HG03066 (cell line): ENCODE data around the gene ADRM1.

ENCODE experiments used
- ATAC-seq: cut with Tn5 transposase; IDR thresholded peaks from one replicate; pipeline ENCODE4 v1.9.1; 2021; ENCODE audit warnings: low read depth; ENCODE audit not compliant: unreplicated experiment

The ADRM1 gene

DNA sequence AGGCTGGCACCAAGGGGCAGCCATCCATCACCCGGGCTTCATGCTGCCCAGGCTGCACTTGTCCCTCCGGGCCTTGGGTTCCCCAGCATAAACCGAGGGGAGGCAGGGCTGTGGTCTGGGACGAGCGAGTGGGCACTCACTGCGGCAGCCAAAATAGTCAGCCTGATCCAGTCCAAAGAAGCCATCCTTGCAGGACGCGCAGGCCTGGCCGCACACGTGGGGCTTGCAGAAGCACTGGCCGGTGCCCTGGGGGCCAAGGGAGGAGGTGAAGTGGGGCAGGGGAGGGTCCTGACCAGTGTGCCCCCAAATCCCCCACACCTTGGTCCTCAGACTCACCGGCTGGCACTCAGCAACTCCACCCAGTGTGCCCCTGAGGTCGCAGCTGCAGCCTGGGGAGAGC is 32.1 kb downstream of the ADRM1 start:
- ATAC-seq = no peak

DNA sequence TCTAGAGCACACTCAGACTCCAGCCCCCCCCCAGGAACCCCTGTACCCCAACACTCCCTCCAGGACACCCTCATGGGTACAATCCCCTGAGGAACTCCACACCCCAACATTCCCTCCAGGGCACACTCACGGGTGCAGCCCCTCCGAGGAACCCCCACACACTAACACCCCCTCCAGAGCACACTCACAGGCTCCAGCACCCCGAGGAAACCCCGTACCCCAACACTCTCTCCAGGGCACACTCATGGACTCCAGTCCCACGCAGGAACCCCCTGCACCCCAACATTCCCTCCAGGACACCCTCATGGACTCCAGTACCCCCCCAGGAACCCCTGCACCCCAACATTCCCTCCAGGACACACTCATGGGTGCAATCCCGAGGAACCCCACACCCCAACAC is 32.7 kb downstream of the ADRM1 start:
- ATAC-seq = no peak

DNA sequence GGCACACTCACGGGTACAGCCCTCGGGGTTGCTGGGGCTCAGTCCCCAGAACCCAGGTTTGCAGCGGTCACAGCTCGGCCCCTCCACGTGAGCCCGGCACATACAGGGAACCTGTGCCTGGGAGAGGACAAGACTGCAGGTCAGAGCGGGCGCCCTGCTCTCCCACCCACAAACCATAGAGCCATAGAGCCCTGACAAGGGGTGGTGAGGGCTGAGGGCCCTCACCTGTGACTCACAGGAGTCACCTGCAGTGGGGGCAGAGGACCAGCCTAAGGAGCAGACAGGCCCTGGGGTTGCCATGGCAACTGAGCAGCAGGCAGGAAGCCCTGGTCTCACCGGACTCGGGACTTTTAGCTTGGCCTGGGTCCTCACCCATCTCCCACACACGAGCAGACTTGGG is 33.5 kb downstream of the ADRM1 start:
- ATAC-seq = no peak

DNA sequence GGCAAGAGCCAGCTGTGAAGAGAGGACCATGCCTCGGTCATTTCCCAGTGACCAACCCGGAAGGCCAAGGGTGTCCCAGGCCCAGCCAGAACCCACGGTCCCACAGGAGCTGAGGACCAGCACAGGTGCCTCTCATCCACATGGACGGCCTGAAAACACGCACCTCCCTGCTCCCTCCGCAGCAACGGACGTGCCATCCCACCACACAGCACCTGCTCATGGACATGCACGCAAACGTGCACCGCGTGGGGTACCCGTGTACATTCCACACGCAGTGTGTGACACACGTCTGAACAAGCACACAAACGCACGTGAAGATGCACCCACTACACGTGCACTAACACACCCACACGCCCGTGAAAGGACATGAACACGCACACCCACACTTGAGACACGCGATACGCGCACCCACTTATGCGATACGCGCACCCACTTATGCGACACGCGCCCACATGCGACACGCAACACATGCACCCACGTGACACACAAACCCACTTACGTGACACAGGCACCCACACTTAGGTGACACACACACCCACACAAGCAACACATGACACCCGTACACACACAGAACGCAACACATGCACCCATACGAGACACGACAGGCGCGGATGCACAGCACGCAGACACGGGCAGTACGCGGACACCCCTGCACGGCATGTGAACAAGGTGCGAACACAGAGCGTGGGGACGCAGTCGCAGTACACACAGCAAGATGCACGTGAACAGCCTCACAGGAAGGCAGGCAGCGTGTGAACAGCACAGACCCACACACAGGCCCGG is 34.2 kb downstream of the ADRM1 start:
- ATAC-seq = no peak

DNA sequence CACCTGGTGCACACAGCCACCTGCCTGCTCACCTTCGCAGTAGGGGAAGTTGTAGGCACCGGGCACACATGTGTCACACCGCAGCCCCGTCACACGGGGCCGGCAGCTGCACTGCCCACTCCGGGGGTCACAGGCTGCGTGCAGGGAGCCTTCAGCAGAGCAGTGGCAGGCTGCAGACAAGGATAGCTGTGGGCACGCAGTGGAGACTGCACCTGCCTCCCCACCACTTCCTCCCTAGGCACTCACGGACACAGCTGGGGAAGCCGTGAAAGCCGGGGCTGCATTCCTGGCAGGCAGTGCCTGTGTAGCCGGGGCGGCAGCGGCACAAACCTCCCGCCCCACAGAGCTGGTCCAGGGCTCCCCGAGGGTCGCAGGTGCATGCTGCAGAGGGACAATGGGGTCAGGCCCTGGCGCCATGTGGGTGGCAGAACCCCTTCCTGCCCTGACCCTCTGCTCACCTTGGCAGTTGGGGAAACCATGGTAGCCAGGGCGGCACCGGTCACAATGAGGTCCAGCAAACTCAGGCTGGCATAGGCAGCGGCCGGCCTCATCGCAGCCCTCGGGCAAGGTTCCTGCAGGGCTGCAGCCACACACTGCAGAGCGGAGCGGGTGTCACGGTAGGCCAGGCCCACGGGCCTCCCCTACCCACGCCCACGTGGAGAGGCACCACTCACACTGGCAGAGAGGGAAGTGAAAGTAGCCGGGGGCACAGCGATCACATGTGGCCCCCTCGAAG is 34.9 kb downstream of the ADRM1 start:
- no peak for ATAC-seq

DNA sequence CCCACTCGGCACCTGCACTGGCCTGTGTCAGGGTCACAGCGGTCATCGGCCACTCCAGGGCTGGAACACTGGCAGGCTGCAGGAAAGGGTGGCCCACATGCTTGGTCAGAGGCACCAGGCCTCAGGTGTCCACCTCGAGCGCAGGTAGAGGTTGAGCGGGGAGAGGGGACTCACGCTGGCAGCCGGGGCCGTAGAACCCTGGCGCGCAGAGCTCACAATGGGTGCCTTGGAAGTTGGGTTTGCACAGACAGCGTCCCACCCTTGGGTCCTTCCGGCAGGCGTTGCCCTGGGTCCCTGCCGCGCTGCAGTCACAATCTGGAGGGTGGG is 35.5 kb downstream of the ADRM1 start:
- ATAC-seq = no peak

DNA sequence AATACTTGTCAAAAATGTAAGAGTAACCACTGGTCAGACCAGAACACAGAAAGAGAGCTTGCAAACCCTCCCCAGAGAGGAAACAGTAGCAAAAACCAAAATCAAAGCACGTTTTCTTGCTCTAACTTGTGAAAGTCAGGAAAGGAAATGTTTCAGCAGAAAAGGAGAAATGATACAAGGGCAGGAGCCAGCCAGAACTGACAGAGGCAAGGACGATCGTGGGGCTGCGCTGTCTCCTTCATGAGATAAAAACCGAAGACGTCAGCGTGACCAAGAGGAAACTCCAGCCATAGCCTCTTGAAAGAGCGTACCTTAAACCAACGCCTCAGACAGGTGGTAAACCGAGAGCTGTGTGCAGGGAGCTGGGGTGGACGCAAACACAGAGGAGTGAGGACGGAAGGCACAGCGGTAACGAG is 36.9 kb downstream of the ADRM1 start:
- ATAC-seq = peak; percentile 57

DNA sequence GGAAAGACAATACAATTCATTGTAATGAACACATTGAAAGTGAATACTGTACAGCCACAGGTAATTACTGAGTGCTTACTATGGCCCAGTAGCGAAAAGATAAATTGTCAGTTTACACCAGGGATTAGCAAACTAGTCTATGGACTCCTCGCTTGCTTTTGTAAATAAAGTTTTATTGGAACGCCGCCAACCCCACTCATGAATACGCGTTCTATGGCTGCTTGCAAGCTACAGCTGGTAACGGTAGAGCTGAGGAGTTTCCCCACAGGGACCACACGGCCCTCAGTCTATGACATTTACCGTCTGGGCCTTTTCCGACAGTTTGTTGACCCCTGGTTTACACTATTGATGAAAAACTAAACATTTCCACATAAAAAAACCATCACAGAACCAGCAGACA is 40.1 kb downstream of the ADRM1 start:
- no peak for ATAC-seq

DNA sequence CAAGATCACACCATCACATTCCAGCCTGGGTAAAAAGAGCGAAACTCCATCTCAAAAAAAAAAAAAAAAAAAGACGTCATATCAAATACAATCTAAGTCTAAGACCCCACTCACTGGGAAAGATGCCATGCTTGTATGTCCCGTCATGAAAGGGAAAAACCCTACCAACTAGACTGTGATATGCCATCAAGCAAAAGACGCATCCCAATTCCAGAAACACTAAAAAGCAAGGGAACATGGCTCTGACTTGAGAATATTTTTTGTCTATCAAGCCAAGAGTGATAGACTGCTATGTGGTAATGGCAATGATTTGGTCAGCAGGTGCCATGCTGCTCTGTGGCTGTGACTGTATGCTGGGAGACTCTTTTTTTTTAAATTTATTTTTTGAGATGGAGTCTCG is 41.3 kb downstream of the ADRM1 start:
- no peak for ATAC-seq

DNA sequence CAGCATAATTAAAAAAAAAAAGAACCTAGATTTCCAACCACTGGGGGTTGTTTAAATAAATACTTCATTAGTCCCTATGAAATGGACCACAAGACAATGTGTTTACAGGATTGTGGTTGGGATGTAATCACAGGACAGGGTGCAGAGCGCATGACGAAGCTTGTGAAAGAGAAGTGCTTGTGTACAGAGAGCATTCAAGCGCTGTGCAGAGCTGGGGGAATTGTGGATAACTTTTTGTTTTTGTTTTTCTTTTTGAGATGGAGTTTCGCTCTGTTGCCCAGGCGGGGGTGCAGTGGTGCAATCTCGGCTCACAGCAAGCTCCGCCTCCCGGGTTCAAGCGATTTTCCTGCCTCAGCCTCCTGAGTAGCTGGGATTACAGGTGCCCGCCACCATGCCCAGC is 42.0 kb downstream of the ADRM1 start:
- no peak for ATAC-seq

DNA sequence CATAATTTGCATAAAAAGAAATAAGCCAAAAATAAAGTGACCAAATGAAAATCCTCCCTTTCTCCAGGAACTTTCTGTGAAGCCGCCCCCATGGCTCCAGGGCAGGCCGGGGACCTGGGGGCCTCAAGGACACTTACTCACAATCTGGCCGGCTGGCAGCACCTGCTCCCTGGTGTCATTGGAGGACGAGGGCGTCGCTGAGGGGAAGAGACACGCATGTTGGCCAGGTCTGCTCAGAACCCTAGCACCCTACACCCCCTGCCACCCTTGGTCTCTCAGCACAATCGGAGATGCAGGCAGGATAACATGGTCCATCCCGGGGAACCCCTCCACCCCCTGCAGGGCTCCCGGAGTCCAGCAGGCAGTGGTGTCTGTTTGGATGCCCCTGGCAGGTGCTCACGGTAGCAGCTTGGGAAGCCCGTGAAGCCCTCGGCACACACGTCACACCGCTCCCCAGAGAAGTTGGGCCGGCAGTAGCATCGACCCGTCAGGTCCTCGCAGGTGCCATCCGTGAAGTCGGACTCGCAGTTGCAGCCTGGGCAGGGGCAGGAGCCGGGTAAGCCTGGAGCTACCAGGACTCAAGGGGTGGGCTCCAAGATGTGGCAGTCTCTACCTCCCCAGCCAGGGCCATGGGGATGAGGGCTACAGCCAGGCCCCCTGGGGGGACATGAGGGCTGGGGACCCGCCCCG is 43.0 kb downstream of the ADRM1 start:
- no peak for ATAC-seq

DNA sequence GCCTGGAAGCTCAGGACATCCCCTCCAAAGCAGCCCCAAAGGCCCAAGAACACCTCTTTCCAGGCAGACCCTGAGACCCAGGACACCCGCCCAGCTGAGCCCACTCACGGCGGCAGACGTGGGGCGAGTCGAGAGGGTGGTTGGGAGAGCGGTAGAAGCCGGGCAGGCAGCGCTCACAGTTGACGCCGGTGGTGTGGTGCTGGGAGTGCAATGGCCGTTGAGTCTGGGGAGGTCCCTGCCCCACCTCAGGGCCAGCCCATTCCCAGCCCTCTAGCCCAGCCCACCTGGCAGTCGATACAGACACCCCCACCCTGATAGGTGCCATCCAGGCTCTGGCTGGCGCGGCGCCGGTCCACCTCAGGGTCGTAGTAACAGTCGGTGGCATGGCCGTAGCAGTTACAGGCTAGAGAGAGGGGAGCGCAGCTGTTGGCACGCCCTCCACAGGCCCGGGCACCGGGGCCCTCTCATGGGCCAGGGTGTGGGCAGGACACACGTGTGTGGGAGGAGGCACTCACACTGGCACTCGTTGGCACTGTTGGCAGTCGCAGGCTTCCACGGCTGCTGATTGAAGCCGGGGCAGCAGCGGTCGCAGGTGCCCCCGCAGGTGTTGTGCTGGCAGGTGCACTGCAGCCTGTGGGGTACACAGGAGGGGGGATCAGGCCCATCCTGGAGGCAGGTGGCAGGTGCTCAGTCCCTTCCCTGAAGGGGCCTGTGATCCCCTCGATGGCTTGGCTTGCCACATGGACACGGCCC is 43.8 kb downstream of the ADRM1 start:
- ATAC-seq = no peak

DNA sequence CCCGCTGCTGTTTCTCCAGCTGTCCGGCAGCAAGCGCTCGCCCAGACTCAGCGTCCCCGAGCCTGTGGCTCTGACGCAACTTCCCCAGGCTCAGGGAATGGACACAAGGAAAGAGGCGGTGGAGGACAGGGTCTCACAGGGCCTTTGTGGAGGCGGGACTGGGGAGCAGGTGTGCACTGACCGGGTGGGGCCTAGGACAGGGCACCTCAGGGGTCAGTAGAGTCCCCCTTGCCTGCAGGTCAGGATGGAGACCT is 44.3 kb downstream of the ADRM1 start:
- ATAC-seq = no peak

DNA sequence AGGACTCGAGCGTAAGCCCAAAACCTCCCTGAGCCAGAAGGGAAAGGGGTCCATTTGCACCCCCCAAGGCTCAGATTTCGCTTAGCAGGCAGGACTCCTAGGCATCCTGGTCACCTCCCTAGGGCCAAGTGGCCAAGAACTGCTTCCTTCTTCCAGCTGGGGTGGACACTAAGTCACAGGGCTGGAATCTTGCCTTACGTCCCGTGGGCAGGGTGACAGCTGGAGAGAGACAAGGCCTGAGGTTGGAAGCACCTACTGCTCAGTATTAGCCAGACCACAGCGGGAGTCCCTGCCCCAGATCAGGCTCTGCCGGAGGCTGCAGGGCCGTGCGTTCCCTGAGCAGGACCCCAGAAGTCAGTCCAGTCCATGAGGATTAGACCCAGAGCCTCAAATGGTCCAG is 44.6 kb downstream of the ADRM1 start:
- ATAC-seq = no peak

DNA sequence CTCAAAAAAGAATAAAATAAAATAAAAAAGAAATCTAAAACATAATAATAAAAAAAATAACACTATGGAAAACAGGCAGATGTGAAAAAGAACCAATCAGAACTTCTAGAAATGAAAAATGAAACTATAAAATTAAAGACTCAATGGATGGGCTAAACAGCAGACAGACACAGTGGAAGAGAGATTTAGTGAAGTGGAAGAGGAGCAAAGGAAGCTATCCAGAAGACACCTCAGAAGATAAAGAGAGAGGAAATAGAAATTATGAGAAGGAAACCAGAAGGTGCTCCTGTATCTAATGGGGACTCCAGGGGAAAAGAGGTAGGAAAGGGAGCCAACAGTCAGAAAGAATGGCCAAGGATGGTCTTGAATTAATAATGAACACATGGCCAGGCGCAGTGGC is 45.8 kb downstream of the ADRM1 start:
- no peak for ATAC-seq

DNA sequence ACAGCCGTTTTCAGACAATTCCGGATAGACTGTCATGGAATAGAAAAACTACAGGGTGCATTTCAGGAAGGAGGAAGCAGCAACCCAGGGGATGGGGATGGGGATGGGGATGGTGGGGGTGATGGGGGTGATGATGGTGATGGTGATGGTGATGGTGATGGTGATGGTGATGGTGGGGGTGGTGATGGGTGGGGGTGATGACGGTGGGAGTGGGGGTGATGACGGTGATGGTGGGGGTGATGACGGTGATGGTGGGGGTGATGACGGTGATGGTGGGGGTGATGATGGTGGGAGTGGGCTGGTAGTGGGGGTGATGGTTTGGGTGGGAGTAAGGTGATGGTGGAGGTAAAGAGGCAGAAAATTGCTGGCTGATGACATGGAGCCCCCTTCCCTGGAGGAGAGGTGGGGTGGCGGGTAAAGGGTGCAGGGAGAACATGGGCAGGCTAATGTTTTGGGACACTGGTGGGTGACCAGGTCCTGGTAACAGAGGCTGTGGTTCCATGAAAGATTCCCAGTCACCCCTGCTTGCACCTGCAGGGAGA is 46.8 kb downstream of the ADRM1 start:
- ATAC-seq = no peak

DNA sequence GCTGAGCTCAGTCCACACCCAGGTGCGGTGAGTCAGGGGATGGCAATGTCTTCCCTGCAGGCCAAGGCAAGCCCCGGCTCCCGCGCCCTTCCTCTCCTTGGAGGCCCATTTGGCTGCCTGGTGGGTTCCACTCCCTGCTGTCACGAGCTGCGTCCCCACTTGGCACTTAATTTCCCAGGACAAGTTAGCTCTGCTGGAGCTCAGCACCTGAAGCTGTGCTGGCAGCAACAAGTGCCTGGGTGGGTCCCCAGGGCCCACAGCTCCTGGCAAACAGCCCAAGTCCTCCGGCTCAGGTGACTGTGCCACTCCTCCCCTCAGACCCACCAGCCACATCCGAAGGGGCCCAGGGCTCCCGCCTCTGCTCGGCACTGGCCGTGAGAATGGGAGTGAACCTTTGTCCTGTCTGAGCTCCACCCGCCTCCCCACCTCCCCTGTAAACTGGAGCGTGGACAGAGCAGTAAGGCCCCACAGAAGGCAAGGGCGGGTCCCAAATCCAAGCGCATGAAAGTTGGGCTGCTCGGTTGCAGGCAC is 47.4 kb downstream of the ADRM1 start:
- no peak for ATAC-seq

DNA sequence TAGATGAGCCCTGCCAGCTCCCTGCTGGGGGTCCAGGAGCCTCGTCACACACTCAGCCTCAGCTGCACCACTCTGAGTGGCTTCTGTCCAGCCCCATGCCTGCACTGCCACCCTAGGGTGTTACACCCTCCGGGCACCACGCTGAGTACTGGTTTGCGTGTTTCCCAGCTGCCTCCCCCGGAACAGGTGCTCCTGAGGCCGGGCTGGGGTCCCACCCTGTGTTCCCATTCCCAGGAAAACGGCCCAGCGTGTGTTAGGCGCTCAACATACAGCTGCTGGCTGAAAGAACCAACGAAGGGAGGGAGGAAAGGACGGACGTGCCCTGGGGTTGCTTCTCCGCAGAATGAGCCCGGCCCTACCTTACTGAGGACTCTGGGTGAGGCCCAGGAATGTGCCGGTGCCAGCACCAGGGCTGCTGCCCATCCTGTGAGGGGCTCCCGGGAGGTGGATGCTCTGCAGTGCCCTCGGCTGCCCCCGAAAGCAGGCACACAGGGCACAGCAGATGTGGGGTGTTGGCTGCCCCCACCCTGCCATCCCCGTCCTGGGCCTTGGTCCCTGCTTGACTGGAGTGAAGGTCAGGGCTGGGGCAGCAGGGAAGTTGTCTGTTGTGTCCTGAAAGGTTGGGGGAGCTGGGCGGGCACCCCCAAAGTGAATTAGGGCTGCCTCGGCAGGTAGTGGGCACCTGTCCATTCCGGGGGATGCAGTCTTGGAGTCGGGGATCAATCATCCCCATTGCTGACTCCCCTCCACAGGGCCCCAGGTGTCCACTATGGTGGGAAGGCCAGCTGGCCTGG is 48.0 kb downstream of the ADRM1 start:
- no peak for ATAC-seq

DNA sequence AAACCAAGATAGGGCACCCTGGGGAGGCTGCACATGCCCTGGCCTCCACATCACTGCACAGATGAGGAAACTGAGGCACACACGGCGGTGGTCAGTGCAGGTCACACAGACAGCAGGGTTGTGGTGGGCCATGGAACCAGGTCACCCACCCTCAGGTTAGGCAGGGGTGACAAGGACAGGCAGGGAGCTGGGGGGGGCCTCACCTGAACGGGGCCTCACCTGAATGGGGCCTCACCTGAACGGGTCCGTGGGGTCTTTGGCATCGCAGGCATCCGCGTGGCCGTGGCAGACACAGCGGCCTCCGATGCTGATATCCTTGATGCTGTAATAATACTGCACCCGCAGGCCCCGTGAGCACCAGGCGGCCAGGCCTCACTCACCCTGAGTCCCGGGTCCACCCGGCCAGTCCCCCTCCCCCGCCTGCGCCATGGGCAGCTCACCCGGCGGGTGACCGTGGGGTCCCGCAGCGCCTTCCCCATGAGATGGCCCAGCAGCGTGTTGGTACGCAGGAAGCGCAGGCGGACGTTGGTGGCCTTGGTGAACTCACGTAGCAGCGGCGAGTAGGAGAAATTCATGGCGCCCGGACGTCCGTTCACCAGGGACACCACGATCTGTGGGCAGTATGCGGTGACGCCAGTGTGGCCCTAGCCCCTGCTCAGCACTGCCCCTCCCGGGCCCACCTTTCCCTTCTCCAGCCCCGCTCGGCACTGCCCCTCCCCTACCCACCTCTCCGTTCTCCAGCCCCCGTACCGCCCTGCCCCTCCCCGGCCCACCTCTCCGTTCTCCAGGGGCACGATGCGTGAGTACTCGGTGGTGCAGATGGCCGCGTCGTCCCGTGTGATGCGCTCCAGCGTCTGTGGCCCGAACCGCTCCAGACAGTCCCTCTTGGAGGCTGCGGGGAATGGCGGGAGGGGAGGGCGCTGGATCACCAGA is 48.9 kb downstream of the ADRM1 start:
- no peak for ATAC-seq
